GM15510 (cell line): ENCODE measurements around the gene BCL3.

Experiments
- POLR2A ChIP-seq: IDR thresholded peaks from 3 replicates; pipeline ENCODE4 v1.6.1; 2011; ENCODE audit warnings: borderline replicate concordance; ENCODE audit not compliant: insufficient read length; ENCODE audit errors: extremely low read depth

BCL3 gene

GRCh38 chr19:44718441-44719261 is 29.9 kb upstream of the BCL3 start:
- no peak for TF ChIP-seq POLR2A

GRCh38 chr19:44719262-44719701 is 29.2 kb upstream of the BCL3 start:
- TF ChIP-seq POLR2A = no peak

GRCh38 chr19:44720945-44721344 is 27.6 kb upstream of the BCL3 start:
- TF ChIP-seq POLR2A = no peak

- no peak for TF ChIP-seq POLR2A
These were observed 26.1 kb upstream of the BCL3 start for GRCh38 chr19:44722131-44723121.

GRCh38 chr19:44723299-44723951 is 25.1 kb upstream of the BCL3 start:
- no peak for TF ChIP-seq POLR2A

- no peak for TF ChIP-seq POLR2A
These were observed 24.6 kb upstream of the BCL3 start for GRCh38 chr19:44723952-44724319.

GRCh38 chr19:44725251-44725650 is 23.3 kb upstream of the BCL3 start:
- TF ChIP-seq POLR2A = no peak

GRCh38 chr19:44725684-44726083 is 22.8 kb upstream of the BCL3 start:
- TF ChIP-seq POLR2A = no peak

GRCh38 chr19:44726465-44726864 is 22.0 kb upstream of the BCL3 start:
- TF ChIP-seq POLR2A = no peak

- no peak for TF ChIP-seq POLR2A
These were observed 20.3 kb upstream of the BCL3 start for GRCh38 chr19:44728178-44728577.

GRCh38 chr19:44729516-44730033 is 18.9 kb upstream of the BCL3 start:
- no peak for TF ChIP-seq POLR2A

- no peak for TF ChIP-seq POLR2A
These were observed 17.4 kb upstream of the BCL3 start for GRCh38 chr19:44731081-44731480.

GRCh38 chr19:44731622-44732021 is 16.9 kb upstream of the BCL3 start:
- TF ChIP-seq POLR2A = no peak

GRCh38 chr19:44732235-44733014 is 16.1 kb upstream of the BCL3 start:
- no peak for TF ChIP-seq POLR2A
